Endothelial cell (in vitro differentiated cells): ENCODE data around the gene RASAL2. TPM values are rescaled to one million over a fixed set of nuclear protein-coding genes. Genes with fewer than 3 reads are reported as not detected.

ENCODE experiments used
- DNase-seq: peaks from one replicate; pipeline ENCODE4 v3.0.0; 2021; ENCODE audit warnings: low spot score
- H3K27ac Mint-ChIP-seq: one replicate; pipeline ENCODE4 v1.8.0; 2021; ENCODE audit warnings: mixed read lengths, inconsistent platforms; ENCODE audit not compliant: unreplicated experiment
- H3K27me3 Mint-ChIP-seq: one replicate; pipeline ENCODE4 v1.8.0; 2021; ENCODE audit warnings: mild to moderate bottlenecking, moderate library complexity, mixed read lengths, inconsistent platforms; ENCODE audit not compliant: unreplicated experiment
- H3K36me3 Mint-ChIP-seq: one replicate; pipeline ENCODE4 v1.8.0; 2021; ENCODE audit warnings: mild to moderate bottlenecking, low read depth, mixed read lengths, inconsistent platforms; ENCODE audit not compliant: unreplicated experiment
- H3K4me1 Mint-ChIP-seq: one replicate; pipeline ENCODE4 v1.8.0; 2021; ENCODE audit warnings: mild to moderate bottlenecking, mixed read lengths, inconsistent platforms; ENCODE audit not compliant: unreplicated experiment
- H3K4me3 Mint-ChIP-seq: one replicate; pipeline ENCODE4 v1.8.0; 2021; ENCODE audit warnings: mild to moderate bottlenecking, mixed read lengths, inconsistent platforms; ENCODE audit not compliant: unreplicated experiment
- H3K9me3 Mint-ChIP-seq: one replicate; pipeline ENCODE4 v1.8.0; 2021; ENCODE audit warnings: mixed read lengths, inconsistent platforms; ENCODE audit not compliant: unreplicated experiment
- CTCF ChIP-seq: fragments of 200-600 bp; sonication (generic); IDR thresholded peaks from one replicate; pipeline ENCODE4 v1.5.0; 2021; ENCODE audit warnings: antibody characterized with exemption; ENCODE audit not compliant: unreplicated experiment
- total RNA-seq: library from RNA; stranded (reverse); fragmentation: NEBNext Ultra II Directional; extraction: Animal tissue kit (Norgen Biotek cat#: 25700); gene quantifications from one replicate; pipeline ENCODE4 v1.2.1, GENCODE V29; 2021; ENCODE audit not compliant: unreplicated experiment

Gene RASAL2
- total RNA-seq, 1 donor from 2014 or later = 82.1 TPM

- no peak for TF ChIP-seq CTCF
- Mint-ChIP-seq H3K27me3 (no peaks in the 10 kb centered on the region), H3K4me3 (no peak overlapping the region), H3K27ac (no peak overlapping the region), H3K4me1 (peaks cover 6% of the 10 kb centered on the region), H3K36me3 (peaks cover 16% of the 10 kb centered on the region), H3K9me3 (no peaks in the 10 kb centered on the region)
- DNase-seq = no peak
Observed at GRCh38 chr1:178393370-178393769, 299.5 kb downstream of the RASAL2 start.

GRCh38 chr1:178396789-178397188 lies 302.9 kb downstream of the RASAL2 start:
- H3K4me1 Mint-ChIP-seq = peaks cover 11% of the 10 kb centered on the region
- H3K9me3 Mint-ChIP-seq = no peaks in the 10 kb centered on the region
- no peak overlapping the region for H3K4me3 Mint-ChIP-seq
- peak; percentile 40 for TF ChIP-seq CTCF
- peaks cover 5% of the 10 kb centered on the region for H3K27me3 Mint-ChIP-seq
- peaks cover 13% of the 10 kb centered on the region for H3K36me3 Mint-ChIP-seq
- H3K27ac Mint-ChIP-seq = no peak overlapping the region
- DNase-seq = no peak

GRCh38 chr1:178397678-178398077 lies 303.8 kb downstream of the RASAL2 start:
- Mint-ChIP-seq H3K4me1 (peaks cover 11% of the 10 kb centered on the region), H3K9me3 (no peaks in the 10 kb centered on the region), H3K27me3 (peaks cover 5% of the 10 kb centered on the region), H3K4me3 (no peak overlapping the region), H3K27ac (no peak overlapping the region), H3K36me3 (peaks cover 7% of the 10 kb centered on the region)
- no peak for TF ChIP-seq CTCF
- no peak for DNase-seq

- no peak overlapping the region for H3K4me3 Mint-ChIP-seq
- peaks cover 11% of the 10 kb centered on the region for H3K4me1 Mint-ChIP-seq
- no peaks in the 10 kb centered on the region for H3K9me3 Mint-ChIP-seq
- no peak for DNase-seq
- H3K36me3 Mint-ChIP-seq = peaks cover 4% of the 10 kb centered on the region
- TF ChIP-seq CTCF = no peak
- H3K27ac Mint-ChIP-seq = peak overlapping the region; percentile 43
- peaks cover 5% of the 10 kb centered on the region for H3K27me3 Mint-ChIP-seq
Observed at GRCh38 chr1:178399177-178399728, 305.3 kb downstream of the RASAL2 start.

GRCh38 chr1:178405137-178405536 lies 311.2 kb downstream of the RASAL2 start:
- Mint-ChIP-seq H3K4me1 (peaks cover 15% of the 10 kb centered on the region), H3K27me3 (peaks cover 7% of the 10 kb centered on the region), H3K4me3 (no peak overlapping the region), H3K36me3 (peaks cover 21% of the 10 kb centered on the region), H3K27ac (no peak overlapping the region), H3K9me3 (no peaks in the 10 kb centered on the region)
- no peak for TF ChIP-seq CTCF
- DNase-seq = no peak
